Activated CD8-positive, alpha-beta memory T cell treated with anti-CD3 and anti-CD28 coated beads for 48 hours (primary cell): ENCODE results near the gene ABHD1.

Source experiments
- DNase-seq, 3 experiments: peaks; one replicate each; pipeline ENCODE4 v3.0.0-alpha.2; 2020; ENCODE audit warnings: low read depth in 2 of 3, low spot score in 2 of 3

The ABHD1 gene

DNA sequence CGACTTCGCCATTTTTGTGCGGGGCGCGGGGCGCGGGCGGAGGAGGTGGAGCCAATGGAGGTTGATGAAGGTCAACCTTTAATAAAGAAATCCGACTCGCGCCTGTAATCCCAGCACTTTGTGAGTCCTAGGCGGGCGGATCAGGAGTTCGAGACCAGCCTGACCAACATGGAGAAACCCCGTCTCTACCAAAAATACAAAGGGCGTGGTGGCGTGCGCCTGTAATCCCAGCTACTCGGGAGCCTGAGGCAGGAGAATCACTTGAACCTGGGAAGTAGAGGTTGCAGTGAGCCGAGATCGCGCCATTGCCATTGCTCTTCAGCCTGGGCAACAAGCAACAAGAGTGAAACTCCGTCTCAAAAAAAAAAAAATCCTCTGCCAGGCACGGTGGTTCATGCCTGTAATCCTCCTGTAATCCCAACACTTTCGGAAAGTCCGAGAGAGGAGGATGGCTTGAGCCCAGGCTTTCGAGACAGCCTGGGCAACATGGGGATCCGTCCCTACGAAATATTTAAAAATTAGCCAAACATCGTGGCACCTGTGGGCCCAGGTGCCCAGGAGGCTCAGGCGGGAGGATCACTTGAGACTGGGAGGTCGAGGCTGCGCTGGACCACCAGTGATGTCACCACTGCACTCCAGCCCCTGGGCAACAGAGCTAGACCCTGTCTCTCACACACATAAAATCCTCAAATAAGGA is 11.3 kb downstream of the ABHD1 start:
- no peak for DNase-seq

DNA sequence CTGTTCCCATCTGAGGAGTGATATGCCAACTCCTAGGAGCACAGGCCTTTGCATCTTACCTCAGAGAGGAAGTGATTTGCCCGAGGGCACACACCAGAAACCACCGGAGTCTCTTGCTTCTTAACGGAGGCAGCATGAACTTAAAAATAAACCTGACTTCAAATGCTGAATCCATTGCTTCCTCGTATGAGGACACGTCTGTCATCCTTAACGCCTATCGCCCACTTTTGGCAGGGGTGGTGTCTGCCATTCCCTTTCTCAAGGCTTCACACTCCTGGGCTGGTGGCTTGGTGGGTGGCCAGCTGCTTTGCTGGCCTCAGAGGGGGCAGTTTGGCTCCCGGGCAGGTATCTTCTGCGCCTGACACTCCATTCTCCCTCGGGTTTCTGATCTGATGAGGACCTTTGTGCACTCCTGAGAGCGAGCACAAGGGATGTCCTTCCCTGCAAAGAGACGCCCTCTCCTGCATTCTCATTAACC is 11.9 kb downstream of the ABHD1 start:
- no peak for DNase-seq

DNA sequence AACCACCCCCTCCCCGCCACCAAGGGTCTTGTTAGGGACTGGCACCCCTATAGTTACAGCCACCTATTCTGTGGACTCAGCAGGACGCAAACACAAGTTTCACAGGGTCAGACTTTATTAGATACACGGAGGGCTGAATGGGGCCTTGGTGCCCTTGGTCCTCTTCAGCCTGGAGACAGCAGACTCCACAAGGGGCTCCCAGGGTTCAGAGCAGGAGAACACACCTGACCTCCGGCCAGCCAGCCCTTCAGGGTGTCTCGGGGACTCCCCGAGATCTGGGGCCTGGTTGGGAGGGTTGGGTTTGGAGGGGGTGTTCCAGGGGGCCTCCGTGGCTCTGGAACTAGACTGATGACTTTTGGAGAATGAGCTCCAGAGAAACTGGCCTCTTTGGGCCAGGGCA is 13.1 kb downstream of the ABHD1 start:
- no peak for DNase-seq

DNA sequence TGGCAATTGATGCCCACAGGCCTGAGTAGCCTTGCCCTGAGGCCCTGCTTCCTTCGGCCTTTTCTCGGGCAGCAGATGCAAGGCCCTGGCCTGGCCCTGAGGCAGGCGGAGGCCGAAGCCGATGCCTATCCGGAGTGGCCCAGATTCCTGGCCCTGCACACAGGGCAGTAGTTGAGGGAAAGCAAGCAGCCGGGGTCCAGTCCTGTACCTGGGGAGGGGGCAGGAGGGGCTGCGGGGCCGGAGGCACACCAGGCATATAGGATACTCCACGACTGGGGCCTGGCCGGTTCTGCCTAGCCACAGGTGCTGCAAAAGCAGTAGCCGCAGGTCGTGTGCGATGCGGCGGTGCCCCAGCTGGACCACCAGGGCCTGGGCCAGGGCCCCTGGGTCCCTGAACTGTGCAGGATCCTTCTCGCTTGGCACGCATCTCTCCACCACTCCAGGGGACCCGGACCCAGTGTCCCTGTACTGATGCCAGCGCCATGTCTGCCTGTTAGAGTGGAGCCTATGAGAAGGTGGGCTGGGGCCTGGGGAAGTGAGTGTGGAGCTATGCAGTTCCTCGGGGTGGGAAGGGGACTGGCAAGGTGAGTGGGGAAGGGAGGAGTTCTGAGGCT is 13.8 kb downstream of the ABHD1 start:
- no peak for DNase-seq

DNA sequence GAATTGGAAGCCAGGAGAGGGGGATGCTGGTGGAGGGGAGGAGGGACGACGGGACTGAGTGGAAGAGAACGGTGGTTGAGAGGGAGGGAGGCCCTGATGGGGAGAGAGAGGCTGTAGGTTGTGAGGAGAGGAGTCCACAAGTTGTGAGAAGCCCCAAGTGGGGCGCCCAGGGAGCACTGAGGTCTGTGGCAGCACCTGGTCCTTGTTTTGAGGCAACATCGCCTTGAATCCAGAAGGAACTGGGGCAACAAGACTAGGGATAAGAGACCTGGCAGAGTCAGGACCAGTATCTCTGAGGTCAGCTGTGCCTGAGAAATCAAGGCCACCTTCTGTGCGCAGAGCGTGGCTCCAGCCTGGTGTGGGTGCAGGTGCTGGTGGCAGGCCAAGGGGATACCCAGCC is 14.5 kb downstream of the ABHD1 start:
- no peak for DNase-seq

DNA sequence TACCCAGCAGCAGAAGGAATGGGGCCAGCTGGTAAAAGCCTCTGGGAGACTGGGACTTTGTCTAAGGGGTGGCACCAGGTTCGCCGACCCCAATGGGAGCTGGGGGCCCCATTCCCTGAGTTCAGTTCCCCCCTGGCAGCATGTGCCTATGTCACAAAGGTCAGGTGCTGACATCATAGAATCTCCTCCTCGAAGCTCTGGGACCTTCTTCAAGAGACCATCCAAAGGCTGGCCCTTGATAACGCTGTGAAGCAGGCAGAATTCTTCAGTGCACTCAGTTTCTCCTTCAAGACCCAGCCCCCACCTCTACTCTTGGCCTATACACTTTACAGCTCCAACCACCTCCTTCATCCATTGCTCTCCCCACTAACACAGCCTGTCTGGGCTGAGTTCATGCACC is 15.7 kb downstream of the ABHD1 start, which contains the start of gene PRR30:
Gene PRR30, minus strand, starts transcription at position 101 of the 400 bp plus-strand sequence. CDS start 1,081 bp downstream, outside the sequence.
- DNase-seq = no peak

DNA sequence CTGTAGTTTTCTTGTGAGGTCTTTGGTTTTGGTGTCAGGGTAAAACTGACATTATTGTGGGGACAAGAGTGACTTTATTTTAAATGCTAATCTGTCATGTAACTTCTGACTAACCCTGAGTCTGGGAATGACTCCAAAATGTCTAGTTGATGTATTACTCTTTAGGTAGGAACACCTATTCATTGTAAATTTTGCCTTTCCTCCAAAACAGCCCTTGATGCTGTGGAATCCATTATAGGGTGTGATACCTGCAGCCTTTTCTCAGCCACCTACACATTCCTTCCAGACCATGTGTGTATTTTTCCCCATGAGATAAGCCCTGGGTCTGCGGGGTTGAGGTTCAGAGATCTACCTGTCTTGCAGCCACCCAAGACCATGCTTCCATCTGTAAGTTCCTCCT is 19.7 kb downstream of the ABHD1 start:
- no peak for DNase-seq

DNA sequence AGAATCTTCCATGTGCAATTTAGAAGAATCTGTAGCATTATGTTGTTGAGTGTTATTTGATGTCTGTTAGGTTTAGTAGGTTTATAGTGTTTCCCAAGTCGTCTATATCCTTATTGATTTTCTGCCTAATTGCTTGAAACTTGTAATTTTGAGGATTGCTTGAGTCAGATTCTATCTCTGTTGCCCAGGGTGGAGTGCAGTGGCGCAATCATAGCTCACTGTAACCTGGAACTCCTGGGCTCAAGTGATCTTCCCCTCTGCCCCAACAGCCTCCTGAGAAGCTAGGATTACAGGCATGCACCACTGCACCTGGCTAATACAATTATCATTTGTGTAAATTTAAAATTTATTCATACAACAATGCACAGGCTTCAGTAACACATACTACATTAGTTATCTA is 22.1 kb downstream of the ABHD1 start:
- DNase-seq = no peak

DNA sequence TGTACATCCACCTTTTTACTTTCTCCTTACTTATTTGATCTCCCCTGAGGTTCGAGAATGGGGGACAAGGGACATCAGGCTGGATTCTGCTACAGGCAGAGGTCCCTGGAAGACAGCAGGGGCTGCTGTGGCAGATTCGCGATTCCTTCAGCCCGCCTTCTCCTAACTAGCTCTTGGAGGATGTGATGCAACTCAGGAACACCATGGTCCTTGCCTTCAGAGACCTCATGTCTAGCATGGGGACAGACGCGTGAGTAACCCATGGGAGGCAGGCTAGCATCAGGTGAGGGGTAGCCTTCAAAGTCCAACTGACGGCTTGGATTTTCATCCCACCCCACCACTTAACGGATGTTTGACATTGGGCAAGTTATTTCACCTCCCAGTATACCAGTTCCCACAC is 24.3 kb downstream of the ABHD1 start:
- DNase-seq = no peak

DNA sequence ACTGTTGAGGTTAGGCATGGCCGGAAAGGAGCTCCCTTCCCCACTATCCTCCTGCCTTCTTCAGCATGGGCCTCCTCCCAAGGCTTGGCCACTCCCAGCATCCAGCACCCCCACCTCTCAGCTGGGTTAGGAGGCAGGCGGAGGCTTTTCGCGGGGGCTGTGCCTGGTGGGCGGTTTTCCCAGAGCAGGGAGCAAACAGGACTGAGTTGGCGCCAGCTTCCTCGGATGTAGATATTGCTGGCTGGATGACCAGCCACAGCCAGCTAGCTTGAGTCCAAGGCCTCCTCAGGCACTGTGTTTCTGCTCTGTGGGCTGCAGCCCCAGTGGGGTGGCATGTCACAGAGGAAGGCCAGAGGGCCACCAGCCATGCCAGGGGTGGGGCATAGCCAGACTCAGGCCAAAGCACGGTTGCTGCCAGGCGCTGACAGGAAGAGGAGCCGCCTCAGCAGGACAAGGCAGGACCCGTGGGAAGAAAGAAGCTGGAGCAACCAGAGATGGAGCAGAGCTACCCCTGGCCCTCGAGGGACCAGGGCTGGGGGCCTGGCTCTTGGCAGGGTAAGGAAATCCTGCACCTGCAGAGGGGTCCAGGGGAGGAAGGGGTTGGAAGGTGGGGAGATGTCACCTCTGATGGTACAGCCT is 25.3 kb downstream of the ABHD1 start, which contains the start of gene TCF23:
Gene TCF23, plus strand, starts transcription at position 204 of the 639 bp plus-strand sequence. Its CDS starts 130 bp downstream, at position 334.
- no peak for DNase-seq

DNA sequence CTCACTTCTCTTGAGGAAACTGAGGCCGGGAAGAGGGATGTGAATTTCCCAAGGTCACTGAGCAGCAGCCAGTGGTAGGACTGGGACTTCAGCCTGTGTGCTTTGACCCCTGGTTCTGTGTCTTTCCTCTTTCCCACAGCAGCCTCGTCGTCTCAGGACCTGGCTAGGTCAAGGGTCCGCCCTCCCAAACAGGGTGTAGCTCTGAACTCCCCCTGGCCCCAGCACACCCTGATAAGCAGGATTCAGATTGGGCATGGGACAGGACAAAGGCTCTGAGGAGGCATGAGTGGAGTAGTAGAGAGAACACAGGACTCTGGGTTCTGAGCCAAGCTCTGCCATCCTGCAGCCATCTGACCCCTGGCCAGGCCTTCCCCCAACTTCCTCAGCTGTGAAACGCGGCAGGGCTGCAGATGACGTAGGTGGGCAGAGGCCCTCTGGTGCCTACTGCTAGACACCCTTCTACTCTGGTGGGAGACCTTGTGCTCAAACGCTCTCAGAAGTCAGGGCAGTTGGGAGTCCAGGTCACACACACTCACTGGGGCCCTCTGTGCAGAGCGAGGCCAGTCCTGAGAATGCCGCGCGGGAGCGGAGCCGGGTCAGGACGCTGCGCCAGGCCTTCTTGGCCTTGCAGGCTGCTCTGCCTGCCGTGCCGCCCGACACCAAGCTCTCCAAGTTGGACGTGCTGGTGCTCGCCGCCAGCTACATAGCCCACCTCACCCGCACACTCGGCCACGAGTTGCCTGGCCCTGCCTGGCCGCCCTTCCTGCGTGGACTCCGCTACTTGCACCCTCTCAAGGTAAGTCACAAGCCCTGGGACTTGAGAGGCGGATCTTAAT is 26.2 kb downstream of the ABHD1 start:
- DNase-seq = no peak

DNA sequence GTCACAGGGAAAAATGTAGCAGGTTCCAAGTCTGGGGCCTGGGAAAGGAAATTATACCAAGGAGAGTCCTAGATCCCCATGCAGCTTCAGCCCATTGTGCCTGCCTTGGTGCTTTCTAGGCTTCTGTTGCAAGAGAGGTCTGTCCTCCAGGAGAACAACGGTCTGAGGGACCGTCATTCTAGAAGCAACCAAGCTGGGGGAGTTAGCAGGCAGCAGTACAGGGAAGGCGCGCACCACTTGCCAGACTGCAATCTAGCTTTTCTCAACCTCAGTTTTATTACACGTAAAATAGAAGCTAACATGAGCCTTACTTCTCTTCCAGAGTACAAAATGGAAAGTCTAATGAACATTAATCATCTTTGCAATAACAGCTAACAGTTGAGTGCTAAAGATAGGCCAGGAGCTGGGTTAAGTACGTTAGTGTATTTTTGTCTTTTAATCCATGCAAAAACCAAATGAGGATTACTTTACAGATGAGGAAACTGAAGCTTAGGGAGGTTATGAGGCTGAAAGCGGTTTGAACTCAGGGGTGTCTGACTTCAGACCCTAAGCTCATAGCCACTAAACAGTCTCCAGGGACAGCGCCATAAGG is 27.1 kb downstream of the ABHD1 start:
- no peak for DNase-seq

DNA sequence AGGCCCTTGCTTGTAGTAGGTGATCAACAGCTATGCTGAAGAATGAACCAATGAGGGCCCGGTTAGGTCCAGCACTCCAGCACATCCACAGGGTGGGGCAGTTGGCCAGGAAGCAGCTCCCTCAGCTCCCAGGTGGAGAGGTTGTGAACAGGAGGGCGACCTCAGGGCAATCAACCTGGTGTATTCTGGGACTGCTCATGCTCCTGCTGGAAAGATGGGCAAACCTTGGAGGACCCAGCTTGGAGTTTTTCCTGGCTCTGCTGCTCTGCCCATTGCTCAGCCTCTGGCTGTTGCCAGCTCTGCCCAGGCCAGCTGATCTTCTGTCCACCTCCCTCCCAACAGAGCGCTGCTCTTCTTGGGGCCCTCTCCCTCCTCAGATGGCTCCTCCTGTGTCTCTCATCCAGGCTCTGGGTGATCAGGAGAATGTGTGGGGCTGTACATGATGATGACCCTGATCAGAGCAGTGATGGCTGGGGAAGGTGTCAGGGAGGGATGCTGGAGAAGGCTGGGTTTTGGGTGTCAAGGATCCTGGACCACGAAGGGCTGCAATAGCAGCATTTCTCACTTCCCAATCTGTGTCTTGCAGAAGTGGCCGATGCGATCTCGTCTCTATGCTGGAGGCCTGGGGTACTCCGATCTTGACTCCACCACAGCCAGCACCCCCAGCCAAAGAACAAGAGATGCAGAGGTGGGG is 28.6 kb downstream of the ABHD1 start:
- no peak for DNase-seq

DNA sequence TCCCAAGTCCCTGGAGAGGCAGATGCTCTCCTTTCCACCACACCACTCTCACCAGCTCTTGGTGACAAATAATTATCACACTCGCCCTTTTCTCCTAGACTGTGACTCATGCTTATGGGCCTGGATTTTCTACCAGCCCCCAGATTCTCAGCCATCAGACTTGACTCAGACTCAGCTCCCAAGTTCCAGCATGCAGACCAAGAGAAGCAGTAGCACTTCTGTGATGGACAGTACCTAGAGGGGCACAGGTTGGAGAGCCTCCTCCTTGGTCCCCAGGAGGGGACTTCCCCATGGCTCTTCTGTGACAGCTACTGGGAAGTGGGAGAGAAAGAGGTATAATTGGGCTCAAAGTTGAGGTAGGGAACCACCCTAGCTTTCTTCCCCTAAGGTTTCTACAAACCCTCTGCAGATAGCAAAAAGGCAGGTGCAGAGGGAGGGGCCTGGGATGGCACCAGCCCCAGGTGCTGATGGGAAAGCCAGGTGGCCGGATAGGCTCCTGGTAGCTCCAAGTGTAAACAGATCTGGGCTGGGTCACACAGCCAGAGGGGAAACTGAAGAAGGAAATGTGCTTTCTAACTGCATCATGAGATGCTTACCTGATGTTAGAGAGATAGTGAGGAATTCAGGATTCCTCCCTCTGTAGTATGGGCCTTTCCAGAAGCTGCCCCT is 29.3 kb downstream of the ABHD1 start:
- no peak for DNase-seq

DNA sequence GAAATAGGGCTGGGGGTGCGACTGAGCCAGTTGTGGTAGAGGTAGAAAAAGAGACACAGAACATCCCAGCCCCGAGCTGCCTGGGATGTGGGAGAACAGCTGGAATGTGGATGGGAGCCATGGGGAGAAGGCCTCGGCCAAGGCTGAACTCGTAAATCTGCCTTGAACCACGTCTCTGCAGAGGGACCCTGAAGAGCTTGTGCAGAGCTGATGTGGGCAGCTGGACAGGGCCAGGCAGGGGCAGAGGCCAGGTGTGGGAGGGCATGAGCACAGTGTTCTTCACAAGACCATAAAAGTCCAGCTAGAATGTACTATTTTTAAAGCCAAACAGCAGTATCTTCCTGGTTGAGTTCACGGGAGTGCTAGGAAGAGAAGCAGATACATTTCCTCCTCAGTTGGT is 30.9 kb downstream of the ABHD1 start:
- DNase-seq = no peak

DNA sequence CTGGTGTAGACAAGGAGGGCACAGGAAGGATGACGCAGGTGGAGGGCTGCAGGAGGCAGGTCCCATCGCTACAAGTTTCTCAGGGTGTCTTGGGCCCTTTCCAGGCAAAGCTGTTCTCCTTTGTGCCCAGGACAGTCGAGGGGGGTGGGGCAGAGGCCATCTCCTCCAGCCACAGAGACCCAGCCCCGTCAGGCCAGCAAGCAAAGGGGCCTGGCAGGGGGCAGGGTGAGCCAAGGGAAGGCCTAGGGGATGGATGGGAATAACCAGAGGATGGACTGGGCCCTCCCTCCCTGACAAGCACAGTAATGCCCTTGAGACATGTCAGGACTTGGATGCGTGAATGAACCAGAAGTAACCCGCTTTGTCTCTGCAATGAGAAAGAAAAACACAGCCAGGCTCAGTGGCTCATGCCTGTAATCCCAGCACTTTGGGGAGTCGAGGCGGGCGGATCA is 31.5 kb downstream of the ABHD1 start:
- DNase-seq = no peak

DNA sequence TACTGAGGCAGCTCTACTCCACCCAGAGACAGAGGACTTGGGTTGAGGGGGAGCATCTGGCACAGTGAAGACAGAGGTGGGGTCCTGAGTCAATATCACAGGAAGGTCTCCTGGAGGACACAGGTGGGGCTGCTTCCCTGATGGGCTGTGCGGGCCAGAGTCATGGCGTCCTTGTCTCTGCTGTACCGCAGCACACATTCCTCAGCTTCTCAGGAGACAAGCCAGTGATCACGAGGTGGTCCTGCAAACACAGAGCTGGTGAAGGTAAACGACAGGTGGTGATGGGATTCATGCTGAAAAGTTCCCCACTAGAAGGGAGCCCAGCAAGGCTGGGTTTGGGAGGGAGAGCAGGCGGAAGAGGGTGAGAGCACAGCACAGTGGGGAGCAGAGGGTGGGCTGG is 34.9 kb downstream of the ABHD1 start:
- DNase-seq = no peak

DNA sequence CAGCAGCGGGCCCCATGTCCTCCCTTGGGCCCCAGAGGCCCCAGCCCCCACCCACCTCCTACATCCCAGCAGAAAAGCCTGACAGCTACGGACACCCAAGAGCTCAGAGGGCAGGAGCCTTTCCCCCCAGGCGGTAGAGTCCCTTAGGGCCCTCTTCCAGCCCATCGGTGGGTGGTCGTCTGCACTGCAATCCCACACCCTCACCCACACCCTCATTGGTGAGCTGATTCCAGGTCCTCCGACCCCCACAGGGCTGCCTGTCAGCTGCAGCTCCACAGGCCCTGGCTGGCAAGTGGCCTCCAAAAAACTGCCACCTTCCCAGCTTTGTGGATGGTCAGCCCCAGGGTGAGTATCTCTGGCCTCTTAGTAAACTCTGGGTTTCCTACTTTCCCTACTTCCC is 35.7 kb downstream of the ABHD1 start:
- DNase-seq = no peak

DNA sequence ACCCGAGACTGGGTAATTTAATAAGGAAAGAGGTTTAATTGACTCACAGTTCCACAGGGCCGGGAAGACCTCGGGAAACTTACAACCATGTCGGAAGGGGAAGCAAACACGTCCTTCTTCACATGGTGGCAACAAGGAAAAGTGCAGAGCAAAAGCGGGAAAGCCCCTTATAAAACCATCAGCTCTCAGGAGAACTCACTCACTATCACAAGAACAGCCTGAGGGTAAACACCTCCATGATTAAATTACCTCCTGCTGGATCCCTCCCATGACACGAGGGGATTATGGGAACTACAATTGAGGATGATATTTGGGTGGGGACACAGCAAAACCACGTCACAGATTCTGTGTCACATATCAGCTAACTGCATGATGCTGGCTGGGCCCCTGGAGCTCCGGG is 36.6 kb downstream of the ABHD1 start:
- no peak for DNase-seq
